ENCODE data around the gene KLHL40.
A peak's percentile ranks its signal among the peaks of the same experiment; 100 is the strongest.

The KLHL40 gene

GRCh38 chr3:42701371-42702065 lies 16.2 kb downstream of the KLHL40 start:
- Histone ChIP-seq H4K91ac (ENCODE audit: low read depth, low read length, poor library complexity) (no peak overlapping the region), H3K27ac (replicated peaks; ENCODE audit: low read length) (no peak overlapping the region), H2AFZ (ENCODE audit: low read length) (no peak overlapping the region), H3K9ac (ENCODE audit: low read depth, low read length, poor library complexity) (no peak overlapping the region), H2BK12ac (ENCODE audit: low read length) (no peak overlapping the region), H3K23ac (ENCODE audit: low read depth, low read length, poor library complexity) (no peak overlapping the region), H3K14ac (ENCODE audit: low read length) (no peak overlapping the region), H3K4me3 (ENCODE audit: low read length in 2 of 2) (no peak overlapping the region), H3K9me3 (replicated peaks in 1 of 2; ENCODE audit: control insufficient read depth in 2 of 2, insufficient read depth in 1 of 2, low read depth in 1 of 2, low read length in 2 of 2) (no peaks in the 10 kb centered on the region), H3K27me3 (ENCODE audit: control insufficient read depth in 3 of 3, insufficient read depth in 3 of 3, low read depth in 1 of 3, low read length in 3 of 3) (peaks cover 0 to 46% (median 0%) of the 10 kb centered on the region in 3 experiments), H3K4me2 (ENCODE audit: insufficient read depth, low read length, poor library complexity, severe bottlenecking) (no peak overlapping the region), H3K4me1 (ENCODE audit: control insufficient read depth in 2 of 2, insufficient read depth in 1 of 2, low read depth in 1 of 2, low read length in 2 of 2) (peaks cover 0 to 4% of the 10 kb centered on the region in 2 donors), H3K4ac (ENCODE audit: low read length) (no peak overlapping the region), H2AK5ac (ENCODE audit: low read depth, low read length) (no peak overlapping the region), H3K79me1 (ENCODE audit: low read depth, low read length) (peaks cover 1% of the 10 kb centered on the region), H3K36me3 (replicated peaks in 1 of 2; ENCODE audit: control insufficient read depth in 2 of 2, insufficient read depth in 2 of 2, low read length in 2 of 2) (no peaks in the 10 kb centered on the region), H2BK5ac (ENCODE audit: low read length) (no peak overlapping the region), H2BK120ac (ENCODE audit: low read depth, low read length) (no peak overlapping the region), H3K18ac (ENCODE audit: low read length) (peak overlapping the region; percentile 69), H2BK15ac (ENCODE audit: low read length) (no peak overlapping the region), H4K8ac (ENCODE audit: low read depth, low read length) (no peak overlapping the region)
- WGBS, 2 donors (ENCODE audit: extremely low coverage in 2 of 2, insufficient read length in 2 of 2, insufficient replicate concordance in 1 of 2) = no CpG with 5 or more reads among the region's 15 CpGs
- peak; percentile 77 for DNase-seq (ENCODE audit: low spot score)

- Histone ChIP-seq H3K23ac (ENCODE audit: low read depth, low read length, poor library complexity) (peak within 1 kb of the TSS; percentile 71), H2BK5ac (ENCODE audit: low read length) (peak within 1 kb of the TSS; percentile 14), H3K79me1 (ENCODE audit: low read depth, low read length) (peaks cover 1% of the 10 kb centered on the region), H2BK15ac (ENCODE audit: low read length) (no peak within 1 kb of the TSS), H4K8ac (ENCODE audit: low read depth, low read length) (no peak within 1 kb of the TSS), H2BK120ac (ENCODE audit: low read depth, low read length) (no peak within 1 kb of the TSS), H3K4me3 (ENCODE audit: low read length in 2 of 2) (peak within 1 kb of the TSS in 1 of 2 donors; percentile 2), H3K14ac (ENCODE audit: low read length) (no peak within 1 kb of the TSS), H4K91ac (ENCODE audit: low read depth, low read length, poor library complexity) (no peak within 1 kb of the TSS), H3K9me3 (replicated peaks in 1 of 2; ENCODE audit: control insufficient read depth in 2 of 2, insufficient read depth in 1 of 2, low read depth in 1 of 2, low read length in 2 of 2) (no peaks in the 10 kb centered on the region), H2BK12ac (ENCODE audit: low read length) (no peak within 1 kb of the TSS), H3K4me2 (ENCODE audit: insufficient read depth, low read length, poor library complexity, severe bottlenecking) (no peak within 1 kb of the TSS), H3K4me1 (ENCODE audit: control insufficient read depth in 2 of 2, insufficient read depth in 1 of 2, low read depth in 1 of 2, low read length in 2 of 2) (peaks cover 0 to 4% of the 10 kb centered on the region in 2 donors), H3K27ac (replicated peaks; ENCODE audit: low read length) (no peak within 1 kb of the TSS), H2AK5ac (ENCODE audit: low read depth, low read length) (no peak within 1 kb of the TSS), H3K18ac (ENCODE audit: low read length) (peak within 1 kb of the TSS; percentile 13), H3K4ac (ENCODE audit: low read length) (no peak within 1 kb of the TSS), H3K27me3 (ENCODE audit: control insufficient read depth in 3 of 3, insufficient read depth in 3 of 3, low read depth in 1 of 3, low read length in 3 of 3) (peaks cover 0 to 45% (median 0%) of the 10 kb centered on the region in 3 experiments), H3K9ac (ENCODE audit: low read depth, low read length, poor library complexity) (peak within 1 kb of the TSS; percentile 38), H3K36me3 (replicated peaks in 1 of 2; ENCODE audit: control insufficient read depth in 2 of 2, insufficient read depth in 2 of 2, low read length in 2 of 2) (no peaks in the 10 kb centered on the region), H2AFZ (ENCODE audit: low read length) (no peak within 1 kb of the TSS)
- DNase-seq (ENCODE audit: low spot score) = no peak
- WGBS, 2 donors (ENCODE audit: extremely low coverage in 2 of 2, insufficient read length in 2 of 2, insufficient replicate concordance in 1 of 2) = no CpG with 5 or more reads among the region's 21 CpGs
Measured at GRCh38 chr3:42702066-42702951, 17.0 kb downstream of the KLHL40 start, which contains the start of gene HHATL. TSS of gene HHATL (minus strand) at chr3:42702798. CDS start at chr3:42700826, 1,972 bp downstream.

GRCh38 chr3:42702982-42703694 lies 17.8 kb downstream of the KLHL40 start:
- Histone ChIP-seq H2AK5ac (ENCODE audit: low read depth, low read length) (no peak overlapping the region), H3K4me3 (ENCODE audit: low read length in 2 of 2) (peak overlapping the region in 1 of 2 donors; percentile 2), H2AFZ (ENCODE audit: low read length) (no peak overlapping the region), H3K9me3 (replicated peaks in 1 of 2; ENCODE audit: control insufficient read depth in 2 of 2, insufficient read depth in 1 of 2, low read depth in 1 of 2, low read length in 2 of 2) (no peaks in the 10 kb centered on the region), H3K9ac (ENCODE audit: low read depth, low read length, poor library complexity) (peak overlapping the region; percentile 38), H3K27ac (replicated peaks; ENCODE audit: low read length) (no peak overlapping the region), H4K91ac (ENCODE audit: low read depth, low read length, poor library complexity) (no peak overlapping the region), H2BK120ac (ENCODE audit: low read depth, low read length) (no peak overlapping the region), H3K4ac (ENCODE audit: low read length) (no peak overlapping the region), H3K27me3 (ENCODE audit: control insufficient read depth in 3 of 3, insufficient read depth in 3 of 3, low read depth in 1 of 3, low read length in 3 of 3) (peaks cover 0 to 47% (median 0%) of the 10 kb centered on the region in 3 experiments), H3K4me2 (ENCODE audit: insufficient read depth, low read length, poor library complexity, severe bottlenecking) (no peak overlapping the region), H4K8ac (ENCODE audit: low read depth, low read length) (no peak overlapping the region), H3K36me3 (replicated peaks in 1 of 2; ENCODE audit: control insufficient read depth in 2 of 2, insufficient read depth in 2 of 2, low read length in 2 of 2) (peaks cover 0 to 2% of the 10 kb centered on the region in 2 donors), H3K18ac (ENCODE audit: low read length) (peak overlapping the region; percentile 13), H2BK15ac (ENCODE audit: low read length) (no peak overlapping the region), H3K4me1 (ENCODE audit: control insufficient read depth in 2 of 2, insufficient read depth in 1 of 2, low read depth in 1 of 2, low read length in 2 of 2) (peaks cover 0 to 4% of the 10 kb centered on the region in 2 donors), H3K23ac (ENCODE audit: low read depth, low read length, poor library complexity) (no peak overlapping the region), H3K14ac (ENCODE audit: low read length) (no peak overlapping the region), H2BK12ac (ENCODE audit: low read length) (no peak overlapping the region), H3K79me1 (ENCODE audit: low read depth, low read length) (peaks cover 1% of the 10 kb centered on the region), H2BK5ac (ENCODE audit: low read length) (peak overlapping the region; percentile 14)
- DNase-seq (ENCODE audit: low spot score) = no peak
- WGBS, 2 donors (ENCODE audit: extremely low coverage in 2 of 2, insufficient read length in 2 of 2, insufficient replicate concordance in 1 of 2) = no CpG with 5 or more reads among the region's 6 CpGs

All from neuronal stem cell (in vitro differentiated cells).